H1 (cell line): ENCODE results near the gene MAML3.

ENCODE experiments used
- BRCA1 ChIP-seq: IDR thresholded peaks from 2 replicates; pipeline ENCODE4 v1.6.1; 2012; ENCODE audit warnings: low read depth, low read length, improper control_type of control experiment
- CEBPB ChIP-seq: IDR thresholded peaks from 2 replicates; pipeline ENCODE4 v1.6.1; 2012; ENCODE audit warnings: low read depth, low read length
- POLR2A ChIP-seq, 2 experiments: IDR thresholded peaks; 1 replicate in 1 of 2; 2 replicates in 1 of 2; pipeline ENCODE4 v1.6.1; 2011; ENCODE audit warnings: low read depth in 2 of 2, low read length in 2 of 2, mild to moderate bottlenecking in 2 of 2; ENCODE audit errors: control extremely low read depth in 1 of 2
- RXRA ChIP-seq: IDR thresholded peaks from 2 replicates; pipeline ENCODE4 v1.6.1; 2011; ENCODE audit warnings: low read depth, mild to moderate bottlenecking, low read length, moderate library complexity; ENCODE audit not compliant: insufficient read depth
- SAP30 ChIP-seq: fragments of 300-600 bp; sonication (generic); IDR thresholded peaks from 2 replicates; pipeline ENCODE4 v1.7.1; 2012; ENCODE audit warnings: low read length, moderate library complexity, mild to moderate bottlenecking, inconsistent platforms; ENCODE audit not compliant: insufficient read depth, insufficient replicate concordance
- TAF1 ChIP-seq: IDR thresholded peaks from 2 replicates; pipeline ENCODE4 v1.6.1; 2011; ENCODE audit warnings: mild to moderate bottlenecking, low read depth, low read length
- TAF7 ChIP-seq: optimal IDR thresholded peaks from 2 replicates; pipeline ENCODE3; 2011; ENCODE audit warnings: low read depth, mild to moderate bottlenecking, inconsistent platforms, low read length, moderate library complexity, borderline replicate concordance
- TF ChIP-seq, protein P1 (sequence below), 3 experiments: IDR thresholded peaks; 1 replicate in 2 of 3; 2 replicates in 1 of 3; pipeline versions ENCODE4 v1.5.1 to v1.6.1; 2011; ENCODE audit warnings: low read length in 3 of 3, mild to moderate bottlenecking in 3 of 3, inconsistent platforms in 2 of 3, low read depth in 1 of 3, moderate library complexity in 1 of 3; ENCODE audit not compliant: insufficient read depth in 1 of 3; ENCODE audit errors: control extremely low read depth in 1 of 3

DNA sequence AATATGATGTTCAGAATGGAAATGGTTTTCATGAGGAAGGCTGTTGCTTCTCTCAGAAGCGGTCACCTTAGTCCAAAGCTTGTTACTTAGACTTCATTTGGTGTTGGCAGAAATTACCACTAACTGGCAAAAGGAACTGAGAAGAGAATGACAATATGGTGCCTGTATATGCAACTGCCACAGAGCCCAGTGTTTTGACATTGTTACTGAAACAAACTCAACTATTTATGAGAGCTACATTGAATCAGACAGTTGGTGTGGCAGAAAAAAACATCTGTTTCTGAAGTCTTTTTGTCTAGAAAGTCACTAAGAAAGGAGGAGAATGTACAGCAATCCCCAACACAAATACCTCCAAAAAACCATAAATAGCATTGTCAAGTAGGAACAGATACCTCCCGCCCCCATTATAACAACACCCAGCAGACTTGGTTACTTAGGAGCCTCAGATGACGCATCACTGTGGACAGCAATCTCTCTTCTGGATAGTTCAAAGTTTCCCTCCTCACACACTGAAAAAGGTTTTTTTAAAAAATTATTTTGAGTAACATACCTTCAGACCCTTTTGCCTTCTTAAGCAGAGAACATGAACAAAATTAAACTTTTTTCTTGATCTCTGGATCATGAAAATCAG, 92.2 kb downstream of the MAML3 start:
- TF ChIP-seq TAF7 = no peak
- TF ChIP-seq, protein P1, sequence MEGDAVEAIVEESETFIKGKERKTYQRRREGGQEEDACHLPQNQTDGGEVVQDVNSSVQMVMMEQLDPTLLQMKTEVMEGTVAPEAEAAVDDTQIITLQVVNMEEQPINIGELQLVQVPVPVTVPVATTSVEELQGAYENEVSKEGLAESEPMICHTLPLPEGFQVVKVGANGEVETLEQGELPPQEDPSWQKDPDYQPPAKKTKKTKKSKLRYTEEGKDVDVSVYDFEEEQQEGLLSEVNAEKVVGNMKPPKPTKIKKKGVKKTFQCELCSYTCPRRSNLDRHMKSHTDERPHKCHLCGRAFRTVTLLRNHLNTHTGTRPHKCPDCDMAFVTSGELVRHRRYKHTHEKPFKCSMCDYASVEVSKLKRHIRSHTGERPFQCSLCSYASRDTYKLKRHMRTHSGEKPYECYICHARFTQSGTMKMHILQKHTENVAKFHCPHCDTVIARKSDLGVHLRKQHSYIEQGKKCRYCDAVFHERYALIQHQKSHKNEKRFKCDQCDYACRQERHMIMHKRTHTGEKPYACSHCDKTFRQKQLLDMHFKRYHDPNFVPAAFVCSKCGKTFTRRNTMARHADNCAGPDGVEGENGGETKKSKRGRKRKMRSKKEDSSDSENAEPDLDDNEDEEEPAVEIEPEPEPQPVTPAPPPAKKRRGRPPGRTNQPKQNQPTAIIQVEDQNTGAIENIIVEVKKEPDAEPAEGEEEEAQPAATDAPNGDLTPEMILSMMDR (IDR thresholded peaks at IDR 0.05; ENCODE audit: control extremely low read depth in 1 of 3, insufficient read depth in 1 of 3, low read depth in 1 of 3, low read length in 3 of 3) = no peak
- no peak for TF ChIP-seq RXRA
- no peak for TF ChIP-seq CEBPB
- no peak for TF ChIP-seq TAF1
- no peak for TF ChIP-seq BRCA1
- TF ChIP-seq POLR2A (IDR thresholded peaks at IDR 0.05; ENCODE audit: control extremely low read depth in 1 of 2, low read depth in 2 of 2, low read length in 2 of 2) = no peak
- no peak for TF ChIP-seq SAP30
